ENCODE measurements around the gene ZC3H7A. TPM values are rescaled to one million over a fixed set of nuclear protein-coding genes. Genes with fewer than 3 reads are reported as not detected.

ZC3H7A gene
- total RNA-seq, 1 experiment from 2014 or later = 65.0 TPM

DNA sequence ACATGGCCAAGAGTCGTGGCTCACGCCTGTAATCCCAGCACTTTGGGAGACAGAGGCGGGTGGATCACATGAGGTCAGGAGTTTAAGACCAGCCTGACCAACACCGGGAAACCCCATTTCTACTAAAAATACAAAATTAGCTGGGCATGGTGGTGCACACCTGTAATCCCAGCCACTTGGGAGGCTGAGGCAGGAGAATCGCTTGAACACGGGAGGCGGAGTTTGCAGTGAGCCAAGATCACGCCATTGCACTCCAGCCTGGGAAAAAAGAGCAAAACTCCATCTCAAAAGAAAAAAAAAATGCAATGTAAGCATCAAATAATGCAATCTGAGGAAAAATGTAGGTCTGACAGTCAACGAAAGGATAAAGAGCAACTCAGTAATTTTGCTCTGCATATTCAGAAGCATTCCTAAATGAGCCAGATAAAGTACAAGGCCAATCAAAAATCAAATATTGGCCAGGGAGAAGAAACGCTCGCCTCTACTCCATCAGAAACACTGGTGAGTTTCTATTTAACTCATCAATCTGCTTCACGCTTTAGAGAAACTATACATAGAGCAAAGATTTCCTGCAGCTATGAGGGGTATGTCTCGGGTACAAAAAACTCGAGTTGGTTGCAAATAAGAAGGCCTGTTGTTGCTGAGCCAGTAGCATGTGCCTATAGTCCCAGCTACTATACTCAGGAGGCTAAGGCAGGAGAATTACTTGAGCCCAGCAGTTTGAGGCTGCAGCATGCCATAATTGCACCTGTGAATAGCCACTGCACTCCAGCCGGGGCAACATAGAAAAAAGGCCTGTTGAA lies 58.1 kb downstream of the ZC3H7A start:
- H3K4me1 ChIP-seq (ENCODE audit: insufficient read depth, low read length, poor library complexity, severe bottlenecking) = peaks cover 12% of the 10 kb centered on the region
- POLR2A ChIA-PET (ENCODE audit: low non-redundant PET) = no interaction called here
- no peak for DNase-seq (ENCODE audit: low spot score)
- TF ChIP-seq, protein P1, sequence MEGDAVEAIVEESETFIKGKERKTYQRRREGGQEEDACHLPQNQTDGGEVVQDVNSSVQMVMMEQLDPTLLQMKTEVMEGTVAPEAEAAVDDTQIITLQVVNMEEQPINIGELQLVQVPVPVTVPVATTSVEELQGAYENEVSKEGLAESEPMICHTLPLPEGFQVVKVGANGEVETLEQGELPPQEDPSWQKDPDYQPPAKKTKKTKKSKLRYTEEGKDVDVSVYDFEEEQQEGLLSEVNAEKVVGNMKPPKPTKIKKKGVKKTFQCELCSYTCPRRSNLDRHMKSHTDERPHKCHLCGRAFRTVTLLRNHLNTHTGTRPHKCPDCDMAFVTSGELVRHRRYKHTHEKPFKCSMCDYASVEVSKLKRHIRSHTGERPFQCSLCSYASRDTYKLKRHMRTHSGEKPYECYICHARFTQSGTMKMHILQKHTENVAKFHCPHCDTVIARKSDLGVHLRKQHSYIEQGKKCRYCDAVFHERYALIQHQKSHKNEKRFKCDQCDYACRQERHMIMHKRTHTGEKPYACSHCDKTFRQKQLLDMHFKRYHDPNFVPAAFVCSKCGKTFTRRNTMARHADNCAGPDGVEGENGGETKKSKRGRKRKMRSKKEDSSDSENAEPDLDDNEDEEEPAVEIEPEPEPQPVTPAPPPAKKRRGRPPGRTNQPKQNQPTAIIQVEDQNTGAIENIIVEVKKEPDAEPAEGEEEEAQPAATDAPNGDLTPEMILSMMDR (conservative IDR thresholded peaks at IDR 0.05; ENCODE audit: low read depth, low read length) = no peak
- no peak for TF ChIP-seq EZH2 (IDR thresholded peaks at IDR 0.05; ENCODE audit: borderline replicate concordance, low read depth, low read length, poor library complexity, severe bottlenecking)
- intact Hi-C loops (cut with micrococcal nuclease; ENCODE audit: unreplicated experiment) = no loop called here
- peaks cover 29% of the 10 kb centered on the region for H3K36me3 ChIP-seq (ENCODE audit: insufficient read depth, low read length, poor library complexity, severe bottlenecking)
- no TSS peak for BruUV-seq (replicated peaks)
- CTCF ChIA-PET = no interaction called here
- no peaks in the 10 kb centered on the region for H3K27me3 ChIP-seq (replicated peaks; ENCODE audit: insufficient read depth, low read depth, low read length, poor library complexity)
- no peaks in the 10 kb centered on the region for H3K9me3 ChIP-seq (ENCODE audit: low read depth, low read length, poor library complexity, severe bottlenecking)
- no peak overlapping the region for H3K27ac ChIP-seq (ENCODE audit: low read depth, low read length, poor library complexity, severe bottlenecking)
- no peak overlapping the region for H3K4me3 ChIP-seq (ENCODE audit: low read depth, low read length, poor library complexity, severe bottlenecking)

DNA sequence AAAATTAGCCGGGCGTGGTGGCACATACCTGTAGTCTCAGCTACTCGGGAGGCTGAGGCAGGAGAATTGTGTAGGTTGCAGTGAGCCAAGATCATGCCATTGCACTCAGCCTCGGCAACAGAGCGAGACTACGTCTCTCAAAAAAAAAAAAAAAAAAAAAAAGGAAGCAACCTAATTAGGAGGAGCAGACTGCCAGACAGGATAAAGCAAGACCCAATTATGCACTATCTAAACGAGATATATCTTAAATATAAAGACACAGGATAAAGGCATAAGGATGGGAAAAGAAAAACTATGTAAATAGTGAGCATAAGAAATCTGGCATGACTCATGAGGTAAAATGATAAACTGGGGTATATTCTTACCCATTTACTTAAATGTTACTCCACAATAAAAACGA lies 59.3 kb downstream of the ZC3H7A start:
- Histone ChIP-seq H3K4me1 (ENCODE audit: insufficient read depth, low read length, poor library complexity, severe bottlenecking) (peaks cover 12% of the 10 kb centered on the region), H3K27ac (ENCODE audit: low read depth, low read length, poor library complexity, severe bottlenecking) (no peak overlapping the region), H3K36me3 (ENCODE audit: insufficient read depth, low read length, poor library complexity, severe bottlenecking) (peaks cover 39% of the 10 kb centered on the region), H3K4me3 (ENCODE audit: low read depth, low read length, poor library complexity, severe bottlenecking) (no peak overlapping the region), H3K27me3 (replicated peaks; ENCODE audit: insufficient read depth, low read depth, low read length, poor library complexity) (no peaks in the 10 kb centered on the region), H3K9me3 (ENCODE audit: low read depth, low read length, poor library complexity, severe bottlenecking) (no peaks in the 10 kb centered on the region)
- no peak for TF ChIP-seq EZH2 (IDR thresholded peaks at IDR 0.05; ENCODE audit: borderline replicate concordance, low read depth, low read length, poor library complexity, severe bottlenecking)
- TF ChIP-seq, protein P1 (conservative IDR thresholded peaks at IDR 0.05; ENCODE audit: low read depth, low read length) = no peak
- POLR2A ChIA-PET (ENCODE audit: low non-redundant PET) = no interaction called here
- BruUV-seq (replicated peaks) = no TSS peak
- no peak for DNase-seq (ENCODE audit: low spot score)
- CTCF ChIA-PET = no interaction called here
- intact Hi-C loops (cut with micrococcal nuclease; ENCODE audit: unreplicated experiment) = no loop called here

DNA sequence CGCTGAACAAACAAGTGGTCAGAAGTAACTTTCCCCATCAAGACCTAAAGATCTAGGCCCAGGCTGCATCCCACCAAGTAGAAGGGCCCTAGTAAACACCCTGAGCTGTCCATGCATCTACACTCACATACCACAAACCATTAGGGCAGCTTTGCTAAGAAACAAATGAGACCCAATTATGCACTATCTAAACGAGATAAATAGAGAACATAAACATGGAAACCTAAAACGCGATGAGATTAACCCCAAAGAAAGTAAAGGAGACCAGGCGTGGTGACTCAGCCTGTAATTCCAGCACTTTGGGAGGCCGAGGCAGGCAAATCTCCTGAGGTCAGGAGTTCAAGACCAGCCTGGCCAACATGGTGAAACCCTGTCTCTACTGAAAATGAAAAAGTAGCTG lies 60.2 kb downstream of the ZC3H7A start:
- DNase-seq (ENCODE audit: low spot score) = no peak
- H3K27me3 ChIP-seq (replicated peaks; ENCODE audit: insufficient read depth, low read depth, low read length, poor library complexity) = no peaks in the 10 kb centered on the region
- TF ChIP-seq, protein P1 (conservative IDR thresholded peaks at IDR 0.05; ENCODE audit: low read depth, low read length) = no peak
- no peak for TF ChIP-seq EZH2 (IDR thresholded peaks at IDR 0.05; ENCODE audit: borderline replicate concordance, low read depth, low read length, poor library complexity, severe bottlenecking)
- peaks cover 12% of the 10 kb centered on the region for H3K4me1 ChIP-seq (ENCODE audit: insufficient read depth, low read length, poor library complexity, severe bottlenecking)
- no peak overlapping the region for H3K27ac ChIP-seq (ENCODE audit: low read depth, low read length, poor library complexity, severe bottlenecking)
- no peaks in the 10 kb centered on the region for H3K9me3 ChIP-seq (ENCODE audit: low read depth, low read length, poor library complexity, severe bottlenecking)
- intact Hi-C loops (cut with micrococcal nuclease; ENCODE audit: unreplicated experiment) = no loop called here
- peaks cover 46% of the 10 kb centered on the region for H3K36me3 ChIP-seq (ENCODE audit: insufficient read depth, low read length, poor library complexity, severe bottlenecking)
- ChIA-PET POLR2A (ENCODE audit: low non-redundant PET) (no interaction called here), CTCF (no interaction called here)
- no peak overlapping the region for H3K4me3 ChIP-seq (ENCODE audit: low read depth, low read length, poor library complexity, severe bottlenecking)
- no TSS peak for BruUV-seq (replicated peaks)
